Panc1 (cell line): ENCODE measurements around the gene PRDX2.

Experiments
- POLR2AphosphoS5 ChIP-seq: IDR thresholded peaks from 2 replicates; pipeline ENCODE4 v1.6.1; 2012; ENCODE audit warnings: mild to moderate bottlenecking, low read depth, low read length, moderate library complexity
- TF ChIP-seq, protein P1 (sequence below): fragments of 450-650 bp; IDR thresholded peaks from 2 replicates; pipeline ENCODE4 v1.5.1; 2017; ENCODE audit warnings: mild to moderate bottlenecking
- TF ChIP-seq, protein P2 (sequence below), 2 experiments: IDR thresholded peaks; 2 replicates each; pipeline ENCODE4 v1.6.1; 2011 to 2012; ENCODE audit warnings: low read depth in 2 of 2, control low read depth in 1 of 2, low read length in 1 of 2, mild to moderate bottlenecking in 1 of 2, moderate library complexity in 1 of 2; ENCODE audit not compliant: insufficient read depth in 1 of 2

DNA sequence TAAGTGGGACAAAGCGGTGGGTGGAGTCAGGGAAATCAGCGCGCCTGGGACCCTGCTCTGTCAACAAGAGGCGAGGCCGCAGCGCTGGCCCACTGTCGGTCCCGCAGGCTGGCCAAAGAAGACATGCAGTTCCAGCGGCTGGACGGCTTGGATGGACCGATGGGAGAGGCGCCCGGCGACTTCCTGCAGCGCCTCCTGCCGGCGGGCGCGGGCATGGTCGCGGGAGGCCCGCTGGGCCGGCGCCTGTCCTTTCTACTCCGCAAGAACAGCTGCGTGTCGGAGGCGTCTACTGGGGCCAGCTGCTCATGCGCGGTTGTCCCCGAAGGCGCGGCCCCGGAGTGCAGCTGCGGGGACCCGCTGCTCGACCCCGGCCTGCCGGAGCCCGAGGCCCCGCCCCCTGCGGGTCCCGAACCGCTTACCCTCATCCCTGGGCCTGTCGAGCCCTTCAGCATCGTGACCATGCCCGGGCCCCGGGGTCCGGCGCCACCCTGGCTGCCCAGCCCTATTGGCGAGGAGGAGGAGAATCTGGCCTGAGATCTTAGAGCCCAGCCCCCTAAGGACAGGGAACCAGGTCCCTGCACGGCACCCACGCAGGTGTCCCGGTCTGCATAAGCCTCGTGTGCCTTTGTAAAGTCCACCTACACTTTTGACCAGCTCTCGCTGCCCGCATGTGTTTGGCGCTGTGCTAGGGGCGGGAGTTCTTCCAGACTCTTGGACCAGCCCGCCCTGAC lies 43.9 kb downstream of the PRDX2 start:
- TF ChIP-seq, protein P1, sequence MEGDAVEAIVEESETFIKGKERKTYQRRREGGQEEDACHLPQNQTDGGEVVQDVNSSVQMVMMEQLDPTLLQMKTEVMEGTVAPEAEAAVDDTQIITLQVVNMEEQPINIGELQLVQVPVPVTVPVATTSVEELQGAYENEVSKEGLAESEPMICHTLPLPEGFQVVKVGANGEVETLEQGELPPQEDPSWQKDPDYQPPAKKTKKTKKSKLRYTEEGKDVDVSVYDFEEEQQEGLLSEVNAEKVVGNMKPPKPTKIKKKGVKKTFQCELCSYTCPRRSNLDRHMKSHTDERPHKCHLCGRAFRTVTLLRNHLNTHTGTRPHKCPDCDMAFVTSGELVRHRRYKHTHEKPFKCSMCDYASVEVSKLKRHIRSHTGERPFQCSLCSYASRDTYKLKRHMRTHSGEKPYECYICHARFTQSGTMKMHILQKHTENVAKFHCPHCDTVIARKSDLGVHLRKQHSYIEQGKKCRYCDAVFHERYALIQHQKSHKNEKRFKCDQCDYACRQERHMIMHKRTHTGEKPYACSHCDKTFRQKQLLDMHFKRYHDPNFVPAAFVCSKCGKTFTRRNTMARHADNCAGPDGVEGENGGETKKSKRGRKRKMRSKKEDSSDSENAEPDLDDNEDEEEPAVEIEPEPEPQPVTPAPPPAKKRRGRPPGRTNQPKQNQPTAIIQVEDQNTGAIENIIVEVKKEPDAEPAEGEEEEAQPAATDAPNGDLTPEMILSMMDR = peak; percentile 96
- no peak for TF ChIP-seq POLR2AphosphoS5
- TF ChIP-seq, protein P2, sequence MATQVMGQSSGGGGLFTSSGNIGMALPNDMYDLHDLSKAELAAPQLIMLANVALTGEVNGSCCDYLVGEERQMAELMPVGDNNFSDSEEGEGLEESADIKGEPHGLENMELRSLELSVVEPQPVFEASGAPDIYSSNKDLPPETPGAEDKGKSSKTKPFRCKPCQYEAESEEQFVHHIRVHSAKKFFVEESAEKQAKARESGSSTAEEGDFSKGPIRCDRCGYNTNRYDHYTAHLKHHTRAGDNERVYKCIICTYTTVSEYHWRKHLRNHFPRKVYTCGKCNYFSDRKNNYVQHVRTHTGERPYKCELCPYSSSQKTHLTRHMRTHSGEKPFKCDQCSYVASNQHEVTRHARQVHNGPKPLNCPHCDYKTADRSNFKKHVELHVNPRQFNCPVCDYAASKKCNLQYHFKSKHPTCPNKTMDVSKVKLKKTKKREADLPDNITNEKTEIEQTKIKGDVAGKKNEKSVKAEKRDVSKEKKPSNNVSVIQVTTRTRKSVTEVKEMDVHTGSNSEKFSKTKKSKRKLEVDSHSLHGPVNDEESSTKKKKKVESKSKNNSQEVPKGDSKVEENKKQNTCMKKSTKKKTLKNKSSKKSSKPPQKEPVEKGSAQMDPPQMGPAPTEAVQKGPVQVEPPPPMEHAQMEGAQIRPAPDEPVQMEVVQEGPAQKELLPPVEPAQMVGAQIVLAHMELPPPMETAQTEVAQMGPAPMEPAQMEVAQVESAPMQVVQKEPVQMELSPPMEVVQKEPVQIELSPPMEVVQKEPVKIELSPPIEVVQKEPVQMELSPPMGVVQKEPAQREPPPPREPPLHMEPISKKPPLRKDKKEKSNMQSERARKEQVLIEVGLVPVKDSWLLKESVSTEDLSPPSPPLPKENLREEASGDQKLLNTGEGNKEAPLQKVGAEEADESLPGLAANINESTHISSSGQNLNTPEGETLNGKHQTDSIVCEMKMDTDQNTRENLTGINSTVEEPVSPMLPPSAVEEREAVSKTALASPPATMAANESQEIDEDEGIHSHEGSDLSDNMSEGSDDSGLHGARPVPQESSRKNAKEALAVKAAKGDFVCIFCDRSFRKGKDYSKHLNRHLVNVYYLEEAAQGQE (IDR thresholded peaks at IDR 0.05; ENCODE audit: insufficient read depth in 1 of 2, low read depth in 2 of 2, low read length in 1 of 2) = no peak; a peak in 1 of 4 replicates
